Measurements from ENCODE around the gene SLC8A1. TPM values are rescaled to one million over a fixed set of nuclear protein-coding genes. Genes with fewer than 3 reads are reported as not detected.

The SLC8A1 gene
- total and polyA plus RNA-seq, 3 donors from 2014 or later: 1.4 to 3.6 (median 3.2) TPM

- WGBS, 2 donors: 90 to 93% methylated on average over 7 of the region's 7 CpGs
- DNase-seq: no peak
- TF ChIP-seq POLR2A (IDR thresholded peaks at IDR 0.05) (no peak), CTCF (IDR thresholded peaks at IDR 0.05) (no peak)
- H3K9me3 ChIP-seq: no peaks in the 10 kb centered on the region
- no peaks in the 10 kb centered on the region for H3K36me3 ChIP-seq (ENCODE audit: low read depth, missing control alignments)
- H3K27ac ChIP-seq: no peak overlapping the region
- no peak overlapping the region for H3K4me3 ChIP-seq
- intact Hi-C loops (cut with DNase I; ENCODE audit: low total_unique reads): no loop called here
- H3K4me1 ChIP-seq: no peaks in the 10 kb centered on the region
- no peaks in the 10 kb centered on the region for H3K27me3 ChIP-seq
Observed at GRCh38 chr2:40352703-40353099, 99.2 kb downstream of the SLC8A1 start.

- H3K4me3 ChIP-seq: no peak overlapping the region
- no peak overlapping the region for H3K27ac ChIP-seq
- no peaks in the 10 kb centered on the region for H3K9me3 ChIP-seq
- intact Hi-C loops (cut with DNase I; ENCODE audit: low total_unique reads): no loop called here
- no peaks in the 10 kb centered on the region for H3K4me1 ChIP-seq
- 86 to 89% methylated on average over 4 of the region's 4 CpGs for WGBS, 2 donors
- no peaks in the 10 kb centered on the region for H3K27me3 ChIP-seq
- no peaks in the 10 kb centered on the region for H3K36me3 ChIP-seq (ENCODE audit: low read depth, missing control alignments)
- no peak for DNase-seq
- TF ChIP-seq POLR2A (IDR thresholded peaks at IDR 0.05) (no peak), CTCF (IDR thresholded peaks at IDR 0.05) (no peak)
Observed at GRCh38 chr2:40352041-40352702, 99.7 kb downstream of the SLC8A1 start.

GRCh38 chr2:40348665-40349064, 103.2 kb downstream of the SLC8A1 start:
- no peaks in the 10 kb centered on the region for H3K36me3 ChIP-seq (ENCODE audit: low read depth, missing control alignments)
- WGBS, 2 donors: 82% methylated on average over 5 of the region's 5 CpGs
- H3K4me3 ChIP-seq: no peak overlapping the region
- intact Hi-C loops (cut with DNase I; ENCODE audit: low total_unique reads): no loop called here
- H3K9me3 ChIP-seq: no peaks in the 10 kb centered on the region
- TF ChIP-seq POLR2A (IDR thresholded peaks at IDR 0.05) (no peak), CTCF (IDR thresholded peaks at IDR 0.05) (no peak)
- no peak overlapping the region for H3K27ac ChIP-seq
- DNase-seq: no peak
- H3K4me1 ChIP-seq: no peaks in the 10 kb centered on the region
- no peaks in the 10 kb centered on the region for H3K27me3 ChIP-seq

GRCh38 chr2:40348038-40348437, 103.9 kb downstream of the SLC8A1 start:
- TF ChIP-seq CTCF (IDR thresholded peaks at IDR 0.05): no peak
- no peak for TF ChIP-seq POLR2A (IDR thresholded peaks at IDR 0.05)
- intact Hi-C loops (cut with DNase I; ENCODE audit: low total_unique reads): no loop called here
- Histone ChIP-seq H3K9me3 (no peaks in the 10 kb centered on the region), H3K27ac (no peak overlapping the region), H3K27me3 (no peaks in the 10 kb centered on the region), H3K36me3 (ENCODE audit: low read depth, missing control alignments) (no peaks in the 10 kb centered on the region), H3K4me3 (no peak overlapping the region), H3K4me1 (no peaks in the 10 kb centered on the region)
- WGBS, 2 donors: 65 to 85% methylated on average over 5 of the region's 5 CpGs
- no peak for DNase-seq

Measured in testis (tissue), 3 donors.